Erythroblast (primary cell): ENCODE results near the gene ATOH8.

Experiments used
- GATA1 ChIP-seq: IDR thresholded peaks from 2 replicates; pipeline ENCODE4 v1.6.1; 2011; ENCODE audit warnings: low read depth, mild to moderate bottlenecking, control low read depth, low read length, moderate library complexity
- POLR2A ChIP-seq: IDR thresholded peaks from 2 replicates; pipeline ENCODE4 v1.6.1; 2011; ENCODE audit warnings: mild to moderate bottlenecking, low read length

DNA sequence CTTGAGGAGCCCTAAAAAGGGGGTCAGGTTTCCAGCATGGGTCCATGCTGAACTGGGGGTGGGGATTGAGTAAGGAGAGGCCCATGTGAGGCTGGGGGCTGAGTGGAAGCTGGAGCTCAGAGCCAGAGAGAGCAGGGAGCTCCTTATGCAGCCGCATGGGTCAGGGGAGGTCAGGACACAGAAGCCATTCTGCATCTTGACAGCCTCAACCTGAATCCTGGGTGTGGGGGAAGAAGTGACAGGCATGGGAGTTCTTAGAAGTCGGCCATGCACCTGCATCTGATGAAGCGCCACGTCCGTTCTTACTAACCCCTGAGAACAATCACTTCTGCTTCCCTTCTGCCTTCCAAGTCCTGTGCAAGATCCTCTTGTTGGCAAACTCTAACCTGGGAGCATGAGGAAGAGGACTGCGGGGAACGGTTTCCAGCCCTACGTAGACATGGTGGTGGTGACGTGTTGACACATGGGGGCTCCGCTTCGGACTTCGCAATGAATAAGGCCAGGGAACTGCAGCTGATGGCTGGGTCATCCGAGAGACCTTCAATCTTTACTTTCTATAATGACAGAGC is 37.4 kb upstream of the ATOH8 start:
- TF ChIP-seq POLR2A (no peak), GATA1 (no peak)
